GM23338 (cell line): ENCODE results near the gene XKRX.

Experiments used
- CREB1 ChIP-seq: fragments of 250-450 bp; sonication (Bioruptor Pico); IDR thresholded peaks from 2 replicates; pipeline ENCODE4 v1.5.0; 2020; ENCODE audit warnings: low read depth, mild to moderate bottlenecking, moderate library complexity
- CTCF ChIP-seq, 2 experiments: fragments of 200-600 bp in 1 of 2; sonication (generic) in 1 of 2; conservative IDR thresholded peaks; 2 replicates each; pipeline versions ENCODE4 v1.5.1 to v1.6.1; 2016 to 2017; ENCODE audit warnings: antibody characterized with exemption in 2 of 2, low read depth in 2 of 2, mild to moderate bottlenecking in 2 of 2, moderate library complexity in 1 of 2
- EZH2 ChIP-seq: fragments of 200-600 bp; sonication (generic); IDR thresholded peaks from one replicate; pipeline ENCODE4 v1.8.0; 2017; ENCODE audit warnings: antibody characterized with exemption, mild to moderate bottlenecking, low read depth; ENCODE audit not compliant: unreplicated experiment
- EZH2phosphoT487 ChIP-seq: fragments of 200-600 bp; sonication (generic); IDR thresholded peaks from one replicate; pipeline ENCODE4 v1.8.1; 2018; ENCODE audit warnings: antibody characterized with exemption; ENCODE audit not compliant: unreplicated experiment
- JUNB ChIP-seq: IDR thresholded peaks from one replicate; pipeline ENCODE4 v1.6.1; 2016; ENCODE audit warnings: antibody characterized with exemption; ENCODE audit not compliant: unreplicated experiment
- POLR2AphosphoS5 ChIP-seq: IDR thresholded peaks from 2 replicates; pipeline ENCODE4 v1.6.1; 2016; ENCODE audit warnings: antibody characterized with exemption, low read depth
- ZNF114 ChIP-seq: fragments of 250-450 bp; sonication (Bioruptor Pico); IDR thresholded peaks from 2 replicates; pipeline ENCODE4 v1.5.0; 2020; ENCODE audit warnings: mild to moderate bottlenecking, moderate library complexity

- TF ChIP-seq CTCF (conservative IDR thresholded peaks at IDR 0.05; ENCODE audit: low read depth in 2 of 2), result no peak
- no peak for TF ChIP-seq POLR2AphosphoS5
- no peak for TF ChIP-seq EZH2
- no peak for TF ChIP-seq CREB1 (CRISPR knock-in tag)
- no peak for TF ChIP-seq JUNB
- no peak for TF ChIP-seq ZNF114 (CRISPR knock-in tag)
- no peak for TF ChIP-seq EZH2phosphoT487
Observed at GRCh38 chrX:100931218-100931924, 2.7 kb upstream of the XKRX start.
